Smooth muscle cell (in vitro differentiated cells): ENCODE data around the gene WDR19. TPM values are rescaled to one million over a fixed set of nuclear protein-coding genes. Genes with fewer than 3 reads are reported as not detected.

Source experiments
- DNase-seq: peaks from one replicate; lab custom pipeline; 2025; ENCODE audit not compliant: unreplicated experiment; lab: John Stamatoyannopoulos, UW
- H2AFZ ChIP-seq: fragments of 200-600 bp; sonication (generic); 2 replicates; pipeline ENCODE4 v1.6.0; 2016; ENCODE audit warnings: antibody characterized with exemption, low read depth, mild to moderate bottlenecking
- H3F3A ChIP-seq: fragments of 200-600 bp; sonication (generic); 2 replicates; pipeline ENCODE4 v1.6.0; 2017; ENCODE audit warnings: antibody characterized with exemption, low read depth
- H3K27ac ChIP-seq: fragments of 200-600 bp; sonication (generic); 2 replicates; pipeline ENCODE4 v1.5.1; 2016; ENCODE audit warnings: low read depth, mild to moderate bottlenecking
- H3K27me3 ChIP-seq: fragments of 200-600 bp; sonication (generic); 2 replicates; pipeline ENCODE4 v1.6.1; 2016; ENCODE audit warnings: low read depth, mild to moderate bottlenecking
- H3K36me3 ChIP-seq: fragments of 200-600 bp; sonication (generic); 2 replicates; pipeline ENCODE4 v1.5.1; 2016; ENCODE audit warnings: low read depth
- H3K4me1 ChIP-seq: fragments of 200-600 bp; sonication (generic); 2 replicates; pipeline ENCODE4 v1.5.1; 2016; ENCODE audit warnings: low read depth
- H3K4me2 ChIP-seq: fragments of 200-600 bp; sonication (generic); 2 replicates; pipeline ENCODE4 v1.6.0; 2016; ENCODE audit warnings: mild to moderate bottlenecking
- H3K4me3 ChIP-seq: fragments of 200-600 bp; sonication (generic); 2 replicates; pipeline ENCODE4 v1.5.1; 2016; ENCODE audit warnings: mild to moderate bottlenecking
- H3K79me2 ChIP-seq: fragments of 200-600 bp; sonication (generic); 2 replicates; pipeline ENCODE4 v1.6.0; 2016; ENCODE audit warnings: low read depth, mild to moderate bottlenecking
- H3K9ac ChIP-seq: fragments of 200-600 bp; sonication (generic); 2 replicates; pipeline ENCODE4 v1.6.0; 2016; ENCODE audit warnings: low read depth
- H3K9me3 ChIP-seq: fragments of 200-600 bp; sonication (generic); replicated peaks from 2 replicates; pipeline ENCODE4 v1.5.1; 2016; ENCODE audit warnings: low read depth
- H4K20me1 ChIP-seq: fragments of 200-600 bp; sonication (generic); 2 replicates; pipeline ENCODE4 v1.6.0; 2016; ENCODE audit warnings: low read depth
- CTCF ChIP-seq: fragments of 200-600 bp; sonication (generic); IDR thresholded peaks from 2 replicates; pipeline ENCODE4 v1.5.1; 2017; ENCODE audit warnings: borderline replicate concordance, mild to moderate bottlenecking, antibody characterized with exemption; ENCODE audit not compliant: insufficient read depth, poor library complexity, severe bottlenecking
- WGBS: methylation state at CpG from one replicate; pipeline ENCODE4 v1.1.7; 2016; ENCODE audit warnings: low lambda C conversion rate; 5-methylcytosine and 5-hydroxymethylcytosine counted together
- polyA plus RNA-seq: library from polyadenylated mRNA; unstranded; fragments of >200 nt; fragmentation: Nextera tagmentation; extraction: Ambion mirVana; gene quantifications from 2 replicates; pipeline ENCODE4 v1.2.1, GENCODE V29; 2016
- total RNA-seq: library from RNA; depleted of rRNA; stranded (reverse); fragments of >200 nt; gene quantifications from 2 replicates; pipeline ENCODE4 v1.2.3, GENCODE V29; 2014

Gene WDR19
- total and polyA plus RNA-seq, 2 experiments from 2014 or later = 14.0 to 33.5 TPM

- H3K36me3 ChIP-seq = no peaks in the 10 kb centered on the region
- H3F3A ChIP-seq = no peaks in the 10 kb centered on the region
- no peak overlapping the region for H2AFZ ChIP-seq
- H3K79me2 ChIP-seq = no peaks in the 10 kb centered on the region
- H3K9me3 ChIP-seq = no peaks in the 10 kb centered on the region
- DNase-seq = no peak
- no peak overlapping the region for H3K27ac ChIP-seq
- no peak overlapping the region for H3K4me2 ChIP-seq
- peaks cover 3% of the 10 kb centered on the region for H3K4me1 ChIP-seq
- 98% methylated on average over 2 of the region's 2 CpGs for WGBS
- H3K4me3 ChIP-seq = no peak overlapping the region
- no peaks in the 10 kb centered on the region for H4K20me1 ChIP-seq
- no peak overlapping the region for H3K9ac ChIP-seq
- H3K27me3 ChIP-seq = no peaks in the 10 kb centered on the region
- no peak for TF ChIP-seq CTCF
Measured at GRCh38 chr4:39233114-39233513, 50.8 kb downstream of the WDR19 start.

DNA sequence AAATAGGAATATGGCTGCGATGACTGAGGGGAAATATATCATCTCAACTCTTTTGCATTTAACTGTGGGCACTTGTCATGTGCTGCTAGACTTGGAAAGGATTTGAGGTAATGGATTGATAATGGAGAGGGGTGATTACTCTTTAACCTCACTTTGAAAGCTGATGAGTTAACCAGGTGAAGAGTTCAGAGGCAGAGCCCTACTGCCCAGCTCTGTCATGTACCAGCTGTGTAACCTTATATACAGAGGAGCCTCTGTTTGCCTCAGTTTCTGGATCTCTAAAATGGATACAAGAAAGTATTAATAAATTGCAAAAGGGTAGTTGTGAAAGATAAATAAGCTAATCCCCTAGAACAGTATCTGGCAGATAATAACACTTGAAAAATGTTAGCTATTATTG lies 51.5 kb downstream of the WDR19 start:
- H3K4me3 ChIP-seq = no peak overlapping the region

GRCh38 chr4:39235021-39235420 lies 52.7 kb downstream of the WDR19 start:
- H3K27me3 ChIP-seq = no peaks in the 10 kb centered on the region
- no peaks in the 10 kb centered on the region for H3F3A ChIP-seq
- no peaks in the 10 kb centered on the region for H4K20me1 ChIP-seq
- no peak overlapping the region for H3K9ac ChIP-seq
- no peak overlapping the region for H3K4me2 ChIP-seq
- H2AFZ ChIP-seq = no peak overlapping the region
- WGBS = 92% methylated on average over 2 of the region's 2 CpGs
- peaks cover 3% of the 10 kb centered on the region for H3K4me1 ChIP-seq
- no peak overlapping the region for H3K4me3 ChIP-seq
- no peak for TF ChIP-seq CTCF
- DNase-seq = no peak
- no peaks in the 10 kb centered on the region for H3K9me3 ChIP-seq
- H3K79me2 ChIP-seq = no peaks in the 10 kb centered on the region
- H3K27ac ChIP-seq = no peak overlapping the region
- no peaks in the 10 kb centered on the region for H3K36me3 ChIP-seq

More for the DNA sequence above, 51.5 kb downstream of the WDR19 start:
- 100% methylated on average over 1 of the region's 1 CpG for WGBS
- Histone ChIP-seq H3K27me3 (no peaks in the 10 kb centered on the region), H4K20me1 (no peaks in the 10 kb centered on the region), H3K4me1 (peaks cover 3% of the 10 kb centered on the region), H3F3A (no peaks in the 10 kb centered on the region), H3K27ac (no peak overlapping the region), H3K9ac (no peak overlapping the region), H3K9me3 (no peaks in the 10 kb centered on the region), H2AFZ (no peak overlapping the region), H3K36me3 (no peaks in the 10 kb centered on the region), H3K79me2 (no peaks in the 10 kb centered on the region), H3K4me2 (no peak overlapping the region)
- DNase-seq = no peak
- TF ChIP-seq CTCF = no peak

DNA sequence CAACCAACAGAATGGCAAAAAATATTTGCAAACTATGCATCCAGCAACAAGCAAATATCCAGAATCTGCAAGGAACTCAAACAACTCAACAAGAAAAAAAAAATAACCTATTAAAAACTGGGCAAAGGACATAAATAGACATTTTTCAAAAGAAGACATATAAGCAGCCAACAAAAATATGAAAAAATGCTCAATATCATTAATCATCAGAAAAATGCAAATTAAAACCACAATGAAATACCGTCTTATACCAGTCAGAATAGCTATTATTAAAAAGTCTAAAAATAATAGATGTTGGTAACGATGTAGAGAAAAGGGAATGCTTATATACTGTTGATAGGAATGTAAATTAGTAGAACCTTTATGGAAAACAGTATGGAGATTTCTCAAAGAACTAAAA lies 53.4 kb downstream of the WDR19 start:
- 78% methylated on average over 2 of the region's 2 CpGs for WGBS
- no peaks in the 10 kb centered on the region for H3K79me2 ChIP-seq
- no peak for TF ChIP-seq CTCF
- peaks cover 3% of the 10 kb centered on the region for H3K4me1 ChIP-seq
- no peak for DNase-seq
- H3K27me3 ChIP-seq = no peaks in the 10 kb centered on the region
- no peaks in the 10 kb centered on the region for H3F3A ChIP-seq
- H2AFZ ChIP-seq = no peak overlapping the region
- no peak overlapping the region for H3K4me3 ChIP-seq
- H3K9me3 ChIP-seq = no peaks in the 10 kb centered on the region
- H4K20me1 ChIP-seq = no peaks in the 10 kb centered on the region
- H3K27ac ChIP-seq = no peak overlapping the region
- no peak overlapping the region for H3K9ac ChIP-seq
- no peaks in the 10 kb centered on the region for H3K36me3 ChIP-seq
- no peak overlapping the region for H3K4me2 ChIP-seq
